ENCODE measurements around the gene IRS2.
"Not testable (repeated sequence)": the region's sequence is repeated elsewhere in the genome, so short reads cannot be mapped to it uniquely, and the experiment has no call there.

IRS2 gene, protein sequence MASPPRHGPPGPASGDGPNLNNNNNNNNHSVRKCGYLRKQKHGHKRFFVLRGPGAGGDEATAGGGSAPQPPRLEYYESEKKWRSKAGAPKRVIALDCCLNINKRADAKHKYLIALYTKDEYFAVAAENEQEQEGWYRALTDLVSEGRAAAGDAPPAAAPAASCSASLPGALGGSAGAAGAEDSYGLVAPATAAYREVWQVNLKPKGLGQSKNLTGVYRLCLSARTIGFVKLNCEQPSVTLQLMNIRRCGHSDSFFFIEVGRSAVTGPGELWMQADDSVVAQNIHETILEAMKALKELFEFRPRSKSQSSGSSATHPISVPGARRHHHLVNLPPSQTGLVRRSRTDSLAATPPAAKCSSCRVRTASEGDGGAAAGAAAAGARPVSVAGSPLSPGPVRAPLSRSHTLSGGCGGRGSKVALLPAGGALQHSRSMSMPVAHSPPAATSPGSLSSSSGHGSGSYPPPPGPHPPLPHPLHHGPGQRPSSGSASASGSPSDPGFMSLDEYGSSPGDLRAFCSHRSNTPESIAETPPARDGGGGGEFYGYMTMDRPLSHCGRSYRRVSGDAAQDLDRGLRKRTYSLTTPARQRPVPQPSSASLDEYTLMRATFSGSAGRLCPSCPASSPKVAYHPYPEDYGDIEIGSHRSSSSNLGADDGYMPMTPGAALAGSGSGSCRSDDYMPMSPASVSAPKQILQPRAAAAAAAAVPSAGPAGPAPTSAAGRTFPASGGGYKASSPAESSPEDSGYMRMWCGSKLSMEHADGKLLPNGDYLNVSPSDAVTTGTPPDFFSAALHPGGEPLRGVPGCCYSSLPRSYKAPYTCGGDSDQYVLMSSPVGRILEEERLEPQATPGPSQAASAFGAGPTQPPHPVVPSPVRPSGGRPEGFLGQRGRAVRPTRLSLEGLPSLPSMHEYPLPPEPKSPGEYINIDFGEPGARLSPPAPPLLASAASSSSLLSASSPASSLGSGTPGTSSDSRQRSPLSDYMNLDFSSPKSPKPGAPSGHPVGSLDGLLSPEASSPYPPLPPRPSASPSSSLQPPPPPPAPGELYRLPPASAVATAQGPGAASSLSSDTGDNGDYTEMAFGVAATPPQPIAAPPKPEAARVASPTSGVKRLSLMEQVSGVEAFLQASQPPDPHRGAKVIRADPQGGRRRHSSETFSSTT (N-terminal part only)

DNA sequence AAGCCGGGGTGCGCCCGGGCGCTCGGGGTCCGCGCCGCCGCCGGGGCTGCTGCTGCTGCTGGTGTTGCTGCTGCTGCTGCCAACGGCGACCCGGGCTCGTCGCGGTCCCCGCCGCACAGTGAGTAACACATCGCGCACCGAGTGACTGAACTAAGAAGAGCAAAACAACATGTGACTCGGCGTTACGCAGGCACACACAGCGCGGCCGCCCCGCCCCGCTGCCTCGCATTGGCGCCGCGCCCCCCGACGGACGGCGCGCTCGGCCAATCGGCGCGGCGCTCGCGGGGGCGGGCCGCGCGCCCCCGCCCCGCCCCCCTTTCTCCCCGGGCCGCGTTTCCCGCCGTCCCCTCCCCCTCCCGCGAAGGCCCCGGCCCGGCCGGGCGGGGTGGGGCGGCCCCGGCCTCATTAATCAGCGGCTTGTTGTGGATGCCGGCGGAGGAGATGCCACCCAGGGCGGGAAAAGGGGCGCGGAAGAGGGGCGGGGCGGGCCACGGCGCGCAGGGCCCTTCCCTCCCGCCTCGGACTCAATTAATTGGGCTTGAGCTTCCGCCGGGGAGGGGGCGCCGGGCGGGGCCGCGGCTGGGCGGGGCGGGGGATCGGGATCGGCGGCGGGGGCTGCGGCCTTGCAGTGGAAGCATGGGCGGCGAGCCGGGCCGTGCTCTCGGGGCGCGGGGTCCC, at the start of gene IRS2:
TSS of gene IRS2 (minus strand) at position 127 of the 678 bp plus-strand sequence. CDS start 530 bp downstream, outside the sequence.
- FAIRE-seq (peak; percentile 76), DNase-seq (ENCODE audit: insufficient read length, low spot score) (peak; percentile 96)

DNA sequence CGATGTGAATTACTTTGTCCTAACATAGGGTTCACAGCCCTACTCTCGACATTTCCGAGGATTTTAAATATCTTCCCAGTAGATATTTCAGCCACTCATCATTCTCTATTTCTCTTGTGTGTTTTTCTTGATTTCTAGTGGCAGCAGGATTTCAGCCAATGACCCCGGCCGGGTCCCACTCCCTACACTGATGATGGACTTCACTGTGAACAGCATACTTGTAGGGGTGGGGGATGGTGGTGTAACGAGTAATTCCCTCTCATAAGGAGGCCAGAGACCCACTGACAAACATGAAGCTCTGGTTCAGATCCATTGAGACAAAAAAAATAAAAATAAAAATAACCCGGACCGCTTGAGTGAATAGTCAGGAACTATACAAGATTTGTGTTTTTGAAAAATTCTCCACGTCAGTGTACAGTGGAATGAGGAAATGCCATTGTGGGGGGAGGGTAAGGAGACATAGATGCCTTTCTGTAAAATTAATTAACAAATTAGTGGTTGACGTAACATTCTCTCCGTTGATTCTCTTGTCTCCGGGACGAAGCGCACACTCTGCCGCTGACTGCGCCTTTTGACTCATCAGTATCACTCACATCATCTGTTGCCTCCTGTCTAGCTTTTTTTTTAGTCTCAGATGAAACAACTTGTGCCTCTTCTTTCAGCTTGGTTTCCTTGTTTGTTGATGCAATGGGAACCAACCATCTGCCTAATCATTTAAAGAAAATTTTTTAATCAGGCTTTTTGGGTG, 48.8 kb upstream of the IRS2 start:
- DNase-seq (ENCODE audit: insufficient read length, low spot score) (no peak), FAIRE-seq (no peak)

DNA sequence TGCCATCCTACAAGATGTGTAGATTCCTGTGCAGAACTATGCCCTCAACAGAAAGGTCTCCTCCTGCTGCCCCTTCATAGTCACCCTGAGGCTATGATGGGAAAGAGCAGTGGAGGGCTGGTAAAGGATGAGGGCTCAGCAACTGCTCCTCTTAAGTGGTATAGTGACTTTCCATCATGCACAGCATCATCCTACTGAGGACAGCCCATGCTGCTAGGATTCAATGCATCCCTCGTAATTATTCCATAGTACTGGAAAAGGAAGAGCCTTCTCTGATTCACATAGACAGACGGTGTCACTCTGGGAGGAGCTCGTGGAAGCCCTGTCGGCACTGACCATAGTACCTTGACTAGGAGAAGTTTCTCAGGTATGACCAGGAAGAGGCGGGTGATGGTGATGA, 47.6 kb upstream of the IRS2 start:
- DNase-seq (ENCODE audit: insufficient read length, low spot score) (no peak), FAIRE-seq (no peak)

GRCh38 chr13:109833071-109833470, 46.7 kb upstream of the IRS2 start:
- FAIRE-seq = no peak

DNA sequence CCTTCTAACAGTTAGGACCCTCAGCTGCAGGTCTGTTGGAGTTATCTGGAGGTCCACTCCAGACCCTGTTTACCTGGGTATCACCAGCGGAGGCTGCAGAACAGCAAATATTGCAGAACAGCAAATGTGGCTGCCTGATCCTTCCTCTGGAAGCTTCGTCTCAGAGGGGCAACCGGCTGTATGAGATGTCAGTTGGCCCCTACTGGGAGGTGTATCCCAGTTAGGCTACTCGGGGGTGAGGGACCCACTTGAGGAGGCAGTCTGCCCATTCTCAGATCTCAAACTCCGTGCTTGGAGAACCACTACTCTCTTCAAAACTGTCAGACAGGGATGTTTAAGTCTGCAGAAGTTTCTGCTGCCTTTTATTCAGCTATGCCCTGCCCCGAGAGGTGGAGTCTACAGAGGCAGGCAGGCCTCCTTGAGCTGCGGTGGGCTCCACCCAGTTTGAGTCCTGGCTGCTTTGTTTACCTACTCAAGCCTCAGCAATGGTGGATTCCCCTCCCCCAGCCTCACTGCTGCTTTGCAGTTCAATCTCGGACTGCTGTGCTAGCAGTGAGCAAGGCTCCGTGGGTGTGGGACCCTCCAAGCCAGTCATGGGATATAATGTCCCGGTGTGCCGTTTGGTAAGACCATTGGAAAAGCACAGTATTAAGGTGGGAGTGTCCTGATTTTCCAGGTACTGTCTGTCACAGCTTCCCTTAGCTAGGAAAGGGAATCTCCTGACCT, 42.4 kb upstream of the IRS2 start:
- not testable (repeated sequence) for FAIRE-seq; DNase-seq (ENCODE audit: insufficient read length, low spot score)

More at GRCh38 chr13:109833071-109833470, 46.7 kb upstream of the IRS2 start:
- DNase-seq (ENCODE audit: insufficient read length, low spot score) = no peak

DNA sequence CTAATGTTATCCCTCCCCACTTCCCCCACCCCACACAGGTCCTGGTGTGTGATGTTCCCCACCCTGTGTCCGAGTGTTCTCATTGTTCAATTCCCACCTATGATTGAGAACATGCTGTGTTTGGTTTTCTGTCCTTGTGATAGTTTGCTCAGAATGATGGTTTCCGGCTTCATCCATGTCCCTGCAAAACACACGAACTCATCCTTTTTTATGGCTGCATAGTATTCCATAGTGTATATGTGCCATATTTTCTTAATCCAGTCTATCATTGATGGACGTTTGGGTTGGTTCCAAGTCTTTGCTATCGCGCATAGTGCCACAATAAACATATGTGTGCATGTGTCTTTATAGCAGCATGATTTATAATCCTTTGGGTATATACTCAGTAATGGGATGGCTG, 36.8 kb upstream of the IRS2 start:
- DNase-seq (ENCODE audit: insufficient read length, low spot score); FAIRE-seq: not testable (repeated sequence)

- DNase-seq (ENCODE audit: insufficient read length, low spot score) (no peak), FAIRE-seq (no peak)
Observed at GRCh38 chr13:109821103-109821502, 34.7 kb upstream of the IRS2 start.

DNA sequence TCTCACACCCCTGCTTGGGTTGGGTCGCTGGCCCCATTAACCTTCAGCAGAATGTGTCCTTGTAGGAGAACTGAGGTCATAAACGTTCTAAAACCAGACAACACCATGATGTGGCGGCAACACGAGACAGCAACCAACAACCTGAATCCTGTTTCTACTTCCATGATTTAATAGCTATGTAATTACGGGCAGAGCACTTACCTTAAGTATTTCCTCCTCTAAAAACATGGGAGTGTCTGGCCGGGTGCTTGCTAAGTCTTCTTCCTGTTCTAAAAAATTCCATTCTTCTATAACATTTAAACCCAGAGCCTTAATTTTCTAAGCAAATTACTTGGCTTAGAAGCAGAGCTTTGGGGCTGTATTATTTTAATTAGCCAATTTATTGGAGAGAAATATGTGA, 33.5 kb upstream of the IRS2 start:
- DNase-seq (ENCODE audit: insufficient read length, low spot score) = no peak
- no peak for FAIRE-seq

GRCh38 chr13:109818886-109819285, 32.5 kb upstream of the IRS2 start:
- DNase-seq (ENCODE audit: insufficient read length, low spot score) (no peak), FAIRE-seq (no peak)

DNA sequence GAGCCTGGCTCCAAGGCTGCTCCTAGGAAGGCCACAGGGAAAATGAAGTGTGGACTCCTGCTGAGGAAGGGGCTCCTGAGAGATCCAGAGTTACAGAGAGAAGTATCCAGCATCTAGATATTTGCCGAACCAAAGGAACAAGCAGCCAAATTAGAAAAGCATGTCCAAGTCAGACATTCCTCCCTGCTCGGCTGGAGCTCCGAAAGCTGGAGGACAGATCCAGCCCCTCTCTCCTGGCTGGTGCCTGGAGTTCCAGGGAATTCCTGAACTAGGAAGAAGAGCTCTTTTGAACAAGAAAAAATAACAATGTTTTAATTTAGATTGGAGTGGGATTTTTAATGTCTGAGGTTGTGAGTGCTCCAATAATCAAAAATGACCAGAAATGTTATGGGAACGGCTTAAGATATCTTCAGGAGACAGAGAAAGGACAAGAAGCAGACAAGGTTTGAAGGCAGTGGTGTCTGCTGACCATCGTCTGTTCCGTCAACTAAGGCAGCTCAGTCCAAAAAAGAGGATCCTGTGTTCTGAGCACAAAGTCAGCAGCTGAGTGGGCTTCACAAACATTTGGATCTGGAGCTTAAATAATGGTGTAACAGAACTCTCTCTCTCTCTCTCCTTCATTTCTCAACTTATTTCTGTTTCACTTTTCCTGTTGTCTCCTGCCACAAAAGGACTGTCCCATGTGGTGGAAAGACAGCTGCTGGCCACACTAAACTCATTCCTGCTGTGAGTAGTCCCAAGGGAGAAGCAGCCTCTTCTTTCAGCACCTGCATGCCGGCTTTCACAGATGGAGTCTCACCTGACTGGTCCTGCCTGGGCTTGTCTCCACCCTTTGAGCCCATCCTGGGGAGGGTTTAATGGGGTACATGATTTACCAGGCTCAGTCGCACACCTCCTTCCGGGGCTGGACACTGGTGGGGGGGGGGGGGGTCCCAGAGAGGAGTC, 31.5 kb upstream of the IRS2 start:
- FAIRE-seq = no peak
- DNase-seq (ENCODE audit: insufficient read length, low spot score) = no peak

GRCh38 chr13:109816808-109817203, 30.4 kb upstream of the IRS2 start:
- no peak for FAIRE-seq

DNA sequence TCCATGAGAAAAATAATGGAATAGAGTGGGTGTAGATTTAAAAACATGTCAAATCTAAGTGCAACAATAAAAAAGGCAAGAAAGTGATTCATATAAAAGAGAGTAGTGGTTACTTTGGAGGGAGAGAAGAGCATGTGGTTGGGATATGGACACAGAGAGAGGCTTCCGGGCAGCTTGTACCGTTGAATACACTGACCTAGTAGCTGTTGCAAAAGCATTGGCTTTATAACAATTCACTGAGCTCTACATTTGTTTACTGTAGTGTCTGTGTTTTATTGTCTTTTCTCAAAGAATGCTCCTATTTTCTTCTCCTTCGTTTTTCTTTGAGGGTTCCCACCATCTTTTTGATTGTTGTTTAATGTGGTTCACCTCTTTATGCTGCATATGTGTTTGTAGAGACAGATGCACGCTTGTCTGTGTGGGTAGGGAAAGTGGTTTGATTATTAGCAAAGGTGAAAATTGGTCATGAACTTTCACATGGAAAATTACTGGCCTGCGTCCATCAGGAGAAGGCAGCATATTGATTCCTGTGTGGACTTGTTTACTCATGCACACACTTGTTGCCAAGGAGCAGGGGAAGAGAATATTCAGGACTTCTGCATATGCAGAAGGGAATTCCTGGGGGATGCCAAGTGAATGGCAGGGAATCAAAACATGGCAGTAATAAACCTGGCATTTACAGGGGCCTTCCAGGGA, 29.9 kb upstream of the IRS2 start:
- no peak for DNase-seq (ENCODE audit: insufficient read length, low spot score)
- FAIRE-seq = no peak

More at GRCh38 chr13:109816808-109817203, 30.4 kb upstream of the IRS2 start:
- DNase-seq (ENCODE audit: insufficient read length, low spot score) = no peak

DNA sequence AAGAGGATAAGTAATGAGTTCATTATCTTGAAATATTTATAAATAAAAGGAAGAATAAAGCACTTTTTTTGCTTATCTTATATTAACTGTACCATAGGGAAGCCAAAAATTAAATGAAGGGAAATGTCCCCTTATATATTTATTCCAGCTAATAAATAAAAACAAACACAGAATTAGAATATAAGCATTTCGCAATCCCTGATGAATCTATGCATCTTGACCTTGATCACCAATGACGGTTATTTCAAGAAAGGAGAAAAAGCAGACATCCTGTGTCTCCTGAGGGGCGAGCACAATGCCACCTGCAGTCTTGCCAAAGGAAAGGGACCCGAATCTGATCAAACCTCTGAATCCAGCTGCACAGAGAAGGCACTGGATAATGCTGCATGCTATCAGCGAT, 29.3 kb upstream of the IRS2 start:
- FAIRE-seq = no peak
- no peak for DNase-seq (ENCODE audit: insufficient read length, low spot score)

- DNase-seq (ENCODE audit: insufficient read length, low spot score) (no peak), FAIRE-seq (no peak)
Observed at GRCh38 chr13:109813663-109814062, 27.3 kb upstream of the IRS2 start.

- DNase-seq (ENCODE audit: insufficient read length, low spot score) = no peak
- FAIRE-seq = no peak
Observed at GRCh38 chr13:109812382-109812781, 26.0 kb upstream of the IRS2 start.

DNA sequence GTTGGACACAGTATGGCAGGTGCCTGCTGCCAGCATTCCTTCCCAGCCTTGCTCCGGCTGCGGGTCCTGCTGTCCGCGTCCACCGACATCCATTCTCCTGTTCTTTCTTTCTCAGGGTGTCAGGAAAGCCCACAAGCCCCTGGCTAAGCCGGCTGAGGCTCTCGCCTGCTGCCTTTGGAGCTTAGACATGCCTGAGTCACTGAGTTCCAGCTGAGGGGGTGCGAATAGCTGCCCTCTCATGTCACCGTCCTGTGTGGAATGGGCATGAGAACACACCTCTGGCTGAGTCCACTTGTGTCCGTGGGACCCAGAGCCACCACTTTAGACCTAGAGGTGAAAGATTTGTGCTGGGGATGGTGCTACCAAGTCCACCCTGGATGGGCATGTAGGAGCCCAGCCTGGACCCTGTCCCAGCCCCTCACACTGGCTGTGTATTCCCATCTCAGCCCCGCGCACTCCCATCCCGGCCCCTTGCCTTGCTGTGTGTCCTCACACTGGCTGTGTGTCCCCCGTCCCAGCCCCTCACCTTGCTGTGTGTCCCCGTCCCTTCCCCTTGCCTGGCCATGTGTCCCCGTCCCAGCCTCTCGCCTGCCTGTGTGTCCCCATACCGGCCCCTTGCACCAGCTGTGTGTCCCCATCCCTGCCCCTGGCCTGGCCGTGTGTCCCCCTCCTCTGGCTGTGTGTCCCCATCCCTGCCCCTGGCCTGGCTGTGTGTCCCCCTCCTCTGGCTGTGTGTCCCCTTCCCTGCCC, 24.6 kb upstream of the IRS2 start:
- DNase-seq (ENCODE audit: insufficient read length, low spot score) (no peak), FAIRE-seq (no peak)

Data from GM19239 (cell line).